ENCODE measurements around the gene ECE1.

Gene ECE1

GRCh38 chr1:21307210-21307609, 16.9 kb upstream of the ECE1 start:
- DNase-seq (ENCODE audit: low read depth) = no peak
- no peak for TF ChIP-seq CTCF (IDR thresholded peaks at IDR 0.05; ENCODE audit: low read depth, low read length, missing control alignments)

GRCh38 chr1:21305900-21306189, 15.6 kb upstream of the ECE1 start:
- DNase-seq (ENCODE audit: low read depth) = no peak
- TF ChIP-seq CTCF (IDR thresholded peaks at IDR 0.05; ENCODE audit: low read depth, low read length, missing control alignments) = no peak
- no peak overlapping the region for H3K4me3 ChIP-seq (ENCODE audit: low read depth, low read length)

More at GRCh38 chr1:21307210-21307609, 16.9 kb upstream of the ECE1 start:
- H3K4me3 ChIP-seq (ENCODE audit: low read depth, low read length) = no peak overlapping the region

GRCh38 chr1:21305155-21305899, 15.1 kb upstream of the ECE1 start:
- no peak overlapping the region for H3K4me3 ChIP-seq (ENCODE audit: low read depth, low read length)
- no peak for TF ChIP-seq CTCF (IDR thresholded peaks at IDR 0.05; ENCODE audit: low read depth, low read length, missing control alignments)
- DNase-seq (ENCODE audit: low read depth) = no peak

GRCh38 chr1:21304488-21304887, 14.2 kb upstream of the ECE1 start:
- no peak for TF ChIP-seq CTCF (IDR thresholded peaks at IDR 0.05; ENCODE audit: low read depth, low read length, missing control alignments)
- DNase-seq (ENCODE audit: low read depth) = no peak
- no peak overlapping the region for H3K4me3 ChIP-seq (ENCODE audit: low read depth, low read length)

GRCh38 chr1:21302747-21303715, 12.8 kb upstream of the ECE1 start:
- no peak overlapping the region for H3K4me3 ChIP-seq (ENCODE audit: low read depth, low read length)
- no peak for DNase-seq (ENCODE audit: low read depth)
- TF ChIP-seq CTCF (IDR thresholded peaks at IDR 0.05; ENCODE audit: low read depth, low read length, missing control alignments) = no peak

GRCh38 chr1:21301794-21302440, 11.7 kb upstream of the ECE1 start:
- H3K4me3 ChIP-seq (ENCODE audit: low read depth, low read length) = no peak overlapping the region
- no peak for DNase-seq (ENCODE audit: low read depth)

More at GRCh38 chr1:21301794-21302440, 11.7 kb upstream of the ECE1 start:
- no peak for TF ChIP-seq CTCF (IDR thresholded peaks at IDR 0.05; ENCODE audit: low read depth, low read length, missing control alignments)

Data from GM12864 (cell line).